ENCODE results near the gene RTN4RL1. TPM values are rescaled to one million over a fixed set of nuclear protein-coding genes. Genes with fewer than 3 reads are reported as not detected.

RTN4RL1 gene
- total and polyA plus RNA-seq, 9 of the 15 experiments (the other 6 are each of a cell fraction or from before 2014, with no cell fraction given) = 0.04 to 0.06 (median 0.04) TPM; not detected in 5

- TF ChIP-seq CHD7 (IDR thresholded peaks at IDR 0.05; ENCODE audit: low read depth, low read length) (no peak), NR4A1 (CRISPR knock-in tag; IDR thresholded peaks at IDR 0.05) (no peak), NR4A1 (tag; IDR thresholded peaks at IDR 0.05) (no peak), ZNF274 (IDR thresholded peaks at IDR 0.05; ENCODE audit: borderline replicate concordance, low read depth, low read length) (no peak), NFIC (IDR thresholded peaks at IDR 0.05) (0 out of 2 replicates have a peak, but pooled peaks have one; percentile 12), PURB (CRISPR knock-in tag; IDR thresholded peaks at IDR 0.05; ENCODE audit: low read depth) (no peak), SMARCC2 (IDR thresholded peaks at IDR 0.05; ENCODE audit: low read depth) (no peak), ZNF584 (CRISPR knock-in tag; IDR thresholded peaks at IDR 0.05; ENCODE audit: low read depth) (no peak), ZNF551 (CRISPR knock-in tag; IDR thresholded peaks at IDR 0.05) (no peak), GABPB1 (CRISPR knock-in tag; IDR thresholded peaks at IDR 0.05) (peak; percentile 91), ZNF239 (CRISPR knock-in tag; IDR thresholded peaks at IDR 0.05) (no peak), IFI16 (CRISPR knock-in tag; IDR thresholded peaks at IDR 0.05) (no peak), CBFB (CRISPR knock-in tag; IDR thresholded peaks at IDR 0.05) (no peak), JUNB (CRISPR knock-in tag; conservative IDR thresholded peaks at IDR 0.05) (no peak), CC2D1A (IDR thresholded peaks at IDR 0.05) (no peak)
- TF ChIP-seq, protein P1, sequence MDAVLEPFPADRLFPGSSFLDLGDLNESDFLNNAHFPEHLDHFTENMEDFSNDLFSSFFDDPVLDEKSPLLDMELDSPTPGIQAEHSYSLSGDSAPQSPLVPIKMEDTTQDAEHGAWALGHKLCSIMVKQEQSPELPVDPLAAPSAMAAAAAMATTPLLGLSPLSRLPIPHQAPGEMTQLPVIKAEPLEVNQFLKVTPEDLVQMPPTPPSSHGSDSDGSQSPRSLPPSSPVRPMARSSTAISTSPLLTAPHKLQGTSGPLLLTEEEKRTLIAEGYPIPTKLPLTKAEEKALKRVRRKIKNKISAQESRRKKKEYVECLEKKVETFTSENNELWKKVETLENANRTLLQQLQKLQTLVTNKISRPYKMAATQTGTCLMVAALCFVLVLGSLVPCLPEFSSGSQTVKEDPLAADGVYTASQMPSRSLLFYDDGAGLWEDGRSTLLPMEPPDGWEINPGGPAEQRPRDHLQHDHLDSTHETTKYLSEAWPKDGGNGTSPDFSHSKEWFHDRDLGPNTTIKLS (IDR thresholded peaks at IDR 0.05; ENCODE audit: borderline replicate concordance, low read depth) = no peak
These were observed 25.3 kb upstream of the RTN4RL1 start (continued) for GRCh38 chr17:2050300-2051060.
